Adipose tissue (tissue), 3 donors: ENCODE measurements around the gene UNC5C. TPM values are rescaled to one million over a fixed set of nuclear protein-coding genes. Genes with fewer than 3 reads are reported as not detected.
"Not testable (repeated sequence)": the region's sequence is repeated elsewhere in the genome, so short reads cannot be mapped to it uniquely, and the experiment has no call there.

Experiments
- H3K27ac ChIP-seq: one replicate; pipeline ENCODE4 v1.5.1; 2013; ENCODE audit warnings: low read depth, low read length
- WGBS, 3 donors: extraction: QIAGEN DNeasy Blood & Tissue Kit; methylation state at CpG; one replicate each; pipeline ENCODE4 v1.1.7; 2013; 5-methylcytosine and 5-hydroxymethylcytosine counted together
- polyA plus RNA-seq, 3 donors: library from polyadenylated mRNA; stranded (reverse); fragments of 200-250 nt; gene quantifications; one replicate each; pipeline ENCODE4 v1.2.3, GENCODE V29; 2013
- donor health status: healthy with polysubstance abuse.
- donor health status: Bipolar disorder and iron deficiency.
- donor health status: healthy.

The UNC5C gene
- polyA plus RNA-seq, 3 donors = 0.15 to 2.6 (median 0.67) TPM

DNA sequence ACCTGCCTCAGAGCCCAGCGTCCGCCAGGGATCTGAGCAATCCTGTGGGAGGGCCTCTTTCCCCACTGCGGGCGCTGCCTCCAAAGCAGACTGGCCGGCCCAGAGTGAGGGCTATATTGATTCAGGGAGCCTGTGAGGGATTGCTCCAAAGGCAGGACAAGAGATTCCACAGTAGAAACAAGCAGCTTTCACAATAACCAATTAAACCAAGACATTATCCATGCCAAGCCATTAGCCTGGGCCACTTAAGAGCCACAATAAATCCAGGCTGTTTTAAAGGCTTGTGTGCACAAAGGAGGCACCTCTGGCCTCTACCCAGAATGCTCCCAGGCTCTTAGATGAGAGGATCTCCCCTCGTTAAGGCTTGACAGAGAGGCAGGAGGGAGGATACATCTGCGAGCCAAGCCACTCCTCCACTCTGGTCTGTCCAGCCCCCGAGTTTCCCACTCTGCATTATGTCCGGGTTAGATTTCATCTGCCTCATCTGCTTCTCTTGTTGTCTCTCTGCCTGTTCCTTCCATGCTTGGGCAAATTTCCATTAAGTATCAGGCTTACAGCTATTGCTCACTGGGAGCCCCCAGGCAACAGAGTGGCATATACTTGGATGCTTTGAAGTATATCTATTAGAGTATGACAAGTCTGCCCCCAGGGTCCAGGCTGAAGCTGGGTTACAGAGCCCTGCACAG is 357.9 kb downstream of the UNC5C start:
- no peak overlapping the region for H3K27ac ChIP-seq
- 50 to 69% (median 56%) methylated on average over 9 of the region's 9 CpGs for WGBS, 3 donors

DNA sequence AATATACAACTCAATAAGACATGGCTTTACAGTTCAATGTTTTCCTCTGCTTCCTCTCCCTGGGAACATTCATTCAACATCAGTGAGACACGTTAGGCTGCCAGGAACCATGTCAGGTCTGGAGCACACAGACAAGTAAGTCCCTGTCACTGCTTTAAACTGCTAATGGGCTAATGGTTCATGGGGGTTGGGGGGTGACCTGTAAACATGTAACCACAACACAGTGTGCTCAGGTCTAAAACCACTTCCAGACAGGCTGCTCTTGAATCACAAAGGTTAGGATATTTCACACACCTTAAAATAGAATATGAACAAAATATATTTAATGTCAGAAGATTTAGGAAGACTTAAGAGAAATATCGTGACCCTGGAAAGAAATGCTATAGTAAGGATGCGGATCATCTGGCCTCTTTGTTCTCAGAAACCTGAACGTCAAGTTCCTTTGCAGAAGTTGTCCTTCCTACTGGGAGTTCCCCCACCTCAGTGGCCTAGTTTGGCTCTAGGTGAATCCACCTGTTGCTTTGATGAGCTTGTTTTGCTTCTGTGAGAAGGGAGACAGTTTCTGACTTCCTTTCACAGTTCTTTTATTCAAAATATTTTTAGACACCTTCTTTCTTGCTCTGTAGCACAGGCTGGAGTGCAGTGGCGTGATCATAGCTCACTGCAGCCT is 359.9 kb downstream of the UNC5C start:
- 72 to 84% (median 73%) methylated on average over 5 of the region's 5 CpGs for WGBS, 3 donors
- H3K27ac ChIP-seq = no peak overlapping the region

DNA sequence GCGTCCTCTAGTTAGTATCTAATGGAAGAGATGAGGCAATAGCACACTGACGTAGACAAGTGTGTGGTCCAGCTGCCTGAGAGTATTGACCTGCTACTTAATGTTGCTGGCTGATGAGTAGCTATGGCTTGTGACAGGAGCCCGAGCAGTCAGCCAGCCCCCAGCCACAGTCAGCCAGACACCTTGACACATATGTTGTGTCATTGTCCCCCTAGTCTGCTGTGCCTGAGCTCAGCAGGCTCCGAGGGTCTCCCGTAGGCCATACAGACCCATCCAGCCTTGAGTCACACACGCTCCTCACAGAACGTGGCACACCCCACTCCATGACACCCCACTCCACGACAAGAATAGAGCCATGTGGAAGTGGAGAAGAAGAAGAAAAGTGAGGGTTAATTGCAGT is 362.1 kb downstream of the UNC5C start:
- WGBS, 3 donors = 81 to 90% (median 87%) methylated on average over 8 of the region's 8 CpGs

DNA sequence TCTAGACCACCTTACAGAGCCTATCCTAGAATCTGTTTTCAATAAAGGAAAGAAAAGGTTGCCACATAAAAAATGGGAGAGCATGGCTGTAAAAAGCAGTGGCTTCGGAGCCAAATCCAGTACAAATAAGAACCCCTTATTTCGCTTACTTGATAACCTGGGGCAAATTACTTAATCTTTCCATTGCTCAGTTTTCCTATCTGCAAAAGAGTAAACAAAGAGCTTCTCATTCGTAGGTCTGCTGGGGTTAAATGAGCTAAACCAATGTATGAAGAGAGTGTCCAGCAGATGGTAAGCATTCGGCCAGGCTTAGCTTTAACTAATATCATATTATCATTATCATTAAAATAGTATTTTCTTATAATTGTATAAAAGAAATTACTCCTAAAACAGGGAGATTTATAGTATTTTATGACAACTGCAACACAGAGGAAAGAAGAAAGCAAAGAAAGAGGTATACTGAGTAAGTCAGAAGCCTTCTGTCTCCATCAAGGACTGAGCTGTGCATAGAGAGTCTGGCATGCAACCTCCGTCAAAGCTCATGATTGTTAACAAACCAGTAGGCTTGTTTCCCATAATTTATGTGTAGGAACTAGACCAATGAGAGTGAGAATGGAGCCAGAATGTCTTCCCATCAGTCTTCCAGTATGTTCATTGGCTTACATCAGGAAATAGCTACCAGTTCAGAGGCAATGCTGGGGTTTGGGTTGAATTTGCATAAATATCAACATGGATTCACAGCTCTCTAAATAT is 364.9 kb downstream of the UNC5C start:
- H3K27ac ChIP-seq = no peak overlapping the region
- WGBS, 3 donors = 61 to 87% (median 84%) methylated on average over 5 of the region's 5 CpGs

More for the DNA sequence above, 362.1 kb downstream of the UNC5C start:
- H3K27ac ChIP-seq = no peak overlapping the region

DNA sequence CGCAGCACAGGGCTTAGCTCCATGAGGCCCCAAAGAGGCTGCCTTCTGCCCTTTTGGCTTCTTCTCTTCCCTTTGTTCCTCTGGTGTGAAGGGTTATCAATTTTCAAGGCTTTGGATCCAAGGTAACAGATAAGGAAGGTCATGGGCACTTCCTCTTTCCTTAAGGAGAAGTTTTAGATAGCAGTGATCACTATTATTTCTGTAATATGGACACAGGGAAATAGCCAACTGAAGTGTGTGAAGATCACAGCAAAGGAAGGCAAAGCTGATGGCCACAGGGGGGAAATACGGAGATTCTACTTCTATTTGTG is 366.8 kb downstream of the UNC5C start:
- 38 to 48% (median 43%) methylated on average over 2 of the region's 2 CpGs for WGBS, 3 donors
- no peak overlapping the region for H3K27ac ChIP-seq

DNA sequence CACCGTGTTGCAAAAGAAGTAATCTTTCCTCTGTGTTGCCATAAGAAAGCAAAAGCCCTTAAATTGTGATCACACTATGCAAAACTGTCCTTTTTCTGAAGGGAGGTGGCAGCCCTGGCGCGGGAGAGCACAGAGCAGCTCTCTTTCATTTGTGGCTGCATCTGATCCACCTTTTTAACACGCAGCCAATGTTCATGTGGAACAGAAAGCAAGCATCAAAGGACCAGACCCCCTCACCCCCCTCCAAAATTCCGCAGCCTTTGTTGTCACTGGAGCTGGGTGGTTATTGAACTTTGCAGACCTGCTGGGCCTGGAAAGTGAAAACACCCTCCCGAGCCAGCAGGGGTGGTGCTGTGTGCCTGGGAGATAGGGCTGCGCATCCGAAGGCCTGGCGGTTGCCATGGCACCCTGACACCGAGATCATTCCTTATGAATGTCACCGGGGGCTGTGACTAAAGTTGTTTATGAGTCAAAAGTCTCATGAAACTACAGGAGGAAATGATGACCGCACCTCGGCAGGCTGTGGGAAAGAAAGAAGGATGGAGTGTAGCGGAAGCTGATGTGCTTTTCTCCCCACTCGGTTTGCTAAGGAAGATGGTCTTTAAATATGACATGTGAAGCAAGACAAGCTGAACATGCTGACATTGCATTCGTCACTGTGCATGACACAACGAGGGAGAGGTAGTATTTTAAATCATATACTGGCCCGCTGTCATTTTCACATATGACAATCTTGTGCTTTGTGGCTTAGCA is 367.4 kb downstream of the UNC5C start:
- WGBS, 3 donors = 59 to 67% (median 63%) methylated on average over 18 of the region's 18 CpGs
- H3K27ac ChIP-seq = no peak overlapping the region

DNA sequence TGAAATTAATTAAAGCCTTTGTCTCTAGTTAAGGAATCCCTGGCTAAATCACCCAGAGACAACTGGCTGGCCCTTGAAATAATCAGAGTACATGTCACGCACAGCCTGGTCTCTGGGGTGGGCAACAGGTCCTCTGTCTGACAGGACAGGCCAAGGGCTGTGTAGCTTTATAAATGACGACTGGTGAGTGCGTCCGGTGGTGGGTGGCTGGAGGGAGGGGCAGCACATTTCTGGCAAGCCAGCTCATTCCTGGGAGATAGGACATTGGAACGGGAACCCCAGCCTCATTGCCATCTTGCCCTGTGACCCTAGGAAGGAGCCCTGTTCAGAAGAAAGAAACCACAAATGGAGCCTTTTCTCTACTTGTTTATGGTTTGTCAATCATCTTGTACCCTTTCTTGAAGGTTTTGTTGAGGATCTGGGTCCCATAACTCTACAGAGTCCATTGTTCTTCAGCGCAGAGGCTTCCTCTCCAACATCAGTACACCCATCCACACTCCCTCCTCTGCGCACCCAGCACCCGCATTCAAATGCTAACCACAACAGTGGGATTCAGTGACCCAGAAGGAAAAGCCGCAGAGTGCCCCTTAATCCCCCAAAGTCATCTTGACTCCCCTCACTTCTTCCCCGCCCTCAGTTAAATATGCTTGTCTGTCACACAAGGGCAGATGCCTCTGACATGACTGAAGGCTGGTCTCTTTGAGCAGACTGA is 368.1 kb downstream of the UNC5C start:
- H3K27ac ChIP-seq = no peak overlapping the region
- WGBS, 3 donors = 77 to 83% (median 82%) methylated on average over 10 of the region's 10 CpGs

DNA sequence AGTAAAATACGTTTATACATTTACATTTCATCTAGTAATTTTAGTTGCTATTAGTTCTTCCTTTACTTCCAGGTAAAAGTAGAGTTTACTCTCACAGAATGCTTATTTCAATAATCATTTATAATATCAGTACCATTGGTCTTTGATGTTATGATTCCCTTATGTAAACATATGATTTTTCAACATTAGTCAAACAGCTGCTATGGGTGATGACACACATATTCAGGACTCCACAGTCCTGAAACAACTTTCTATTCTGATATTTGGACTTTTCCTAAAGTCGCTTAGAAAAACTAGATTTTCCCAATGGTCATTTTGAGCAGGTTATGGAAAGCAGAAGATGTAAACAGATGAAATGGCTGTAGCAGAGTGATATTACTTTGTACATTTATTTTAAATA is 369.8 kb downstream of the UNC5C start:
- WGBS, 3 donors = 62 to 89% (median 84%) methylated on average over 2 of the region's 2 CpGs
- H3K27ac ChIP-seq = no peak overlapping the region

DNA sequence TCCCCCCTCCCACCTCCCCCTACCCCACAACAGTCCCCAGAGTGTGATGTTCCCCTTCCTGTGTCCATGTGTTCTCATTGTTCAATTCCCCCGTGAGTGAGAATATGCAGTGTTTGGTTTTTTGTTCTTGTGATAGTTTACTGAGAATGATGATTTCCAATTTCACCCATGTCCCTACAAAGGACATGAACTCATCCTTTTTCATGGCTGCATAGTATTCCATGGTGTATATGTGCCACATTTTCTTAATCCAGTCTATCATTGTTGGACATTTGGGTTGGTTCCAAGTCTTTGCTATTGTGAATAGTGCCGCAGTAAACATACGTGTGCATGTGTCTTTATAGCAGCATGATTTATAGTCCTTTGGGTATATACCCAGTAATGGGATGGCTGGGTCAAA is 377.4 kb downstream of the UNC5C start:
- WGBS, 3 donors = 96 to 100% (median 96%) methylated on average over 1 of the region's 3 CpGs
- H3K27ac ChIP-seq = not testable (repeated sequence)

DNA sequence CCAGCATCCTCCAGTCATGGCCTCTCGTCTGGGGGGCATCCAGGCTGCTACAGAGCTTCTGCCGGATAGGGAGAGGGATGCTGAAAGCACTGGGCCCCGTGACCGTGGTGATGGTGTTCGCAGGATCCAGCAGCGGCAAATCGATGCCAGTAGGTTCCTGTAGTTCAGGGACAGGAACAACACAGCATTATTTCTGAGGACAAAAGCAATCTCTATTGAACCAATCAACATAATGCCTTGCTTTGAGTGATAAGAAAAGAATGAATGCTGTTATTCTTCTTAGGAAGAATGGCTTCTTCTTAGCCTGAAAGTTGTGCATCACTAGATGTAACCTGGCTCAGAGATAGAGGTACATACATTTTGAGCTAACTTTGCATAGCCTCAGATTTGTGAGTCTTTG is 378.6 kb downstream of the UNC5C start:
- no peak overlapping the region for H3K27ac ChIP-seq
- 87 to 91% (median 89%) methylated on average over 7 of the region's 7 CpGs for WGBS, 3 donors

DNA sequence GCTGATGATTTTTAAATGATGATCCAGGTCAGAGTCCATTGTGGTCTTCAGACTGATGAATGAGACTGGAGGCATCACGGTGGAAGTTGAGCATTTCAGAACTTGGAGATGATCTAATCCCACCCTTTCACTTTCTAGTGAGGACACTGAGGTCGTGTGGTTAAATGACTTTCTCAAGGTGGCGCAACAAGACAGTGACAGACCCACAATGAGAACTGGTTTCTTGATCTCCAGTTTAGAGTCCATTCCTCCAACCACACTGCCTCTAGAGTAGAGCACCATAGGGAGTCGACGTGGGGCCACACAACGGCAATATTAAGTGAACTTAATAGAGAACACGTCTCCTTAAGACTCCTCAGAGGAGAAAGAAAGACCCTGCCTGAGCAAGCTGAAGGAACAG is 381.0 kb downstream of the UNC5C start:
- H3K27ac ChIP-seq = no peak overlapping the region
- WGBS, 3 donors = 75 to 83% (median 79%) methylated on average over 7 of the region's 7 CpGs

DNA sequence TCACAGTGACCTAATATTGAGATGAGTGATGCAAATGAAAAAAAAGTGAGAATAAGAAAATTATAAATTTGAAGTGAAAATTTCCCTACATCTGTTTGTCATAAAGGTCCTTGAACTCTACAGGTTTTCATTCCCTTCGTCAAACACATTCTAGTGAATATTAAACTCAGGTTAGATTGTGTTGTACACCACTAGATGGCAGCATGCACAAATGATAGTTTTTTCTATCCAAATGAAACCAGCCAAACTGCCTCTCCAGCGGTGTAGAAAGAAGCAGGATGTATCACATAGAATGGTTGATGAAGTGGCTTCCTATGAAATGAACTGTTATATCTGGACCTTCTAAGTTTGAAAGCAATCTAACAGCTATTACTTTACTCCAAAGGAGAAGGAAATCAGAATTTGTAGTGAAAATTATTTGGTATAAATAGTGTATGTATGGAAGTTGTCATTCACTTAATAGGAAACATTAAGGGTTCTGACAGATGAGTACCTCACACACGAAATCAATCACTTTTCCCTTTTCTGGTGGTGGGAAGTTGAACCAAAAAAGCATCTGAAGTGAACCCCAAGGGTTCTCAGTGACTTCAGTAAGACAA is 382.7 kb downstream of the UNC5C start:
- H3K27ac ChIP-seq = no peak overlapping the region
- 10 to 16% (median 15%) methylated on average over 3 of the region's 3 CpGs for WGBS, 3 donors

DNA sequence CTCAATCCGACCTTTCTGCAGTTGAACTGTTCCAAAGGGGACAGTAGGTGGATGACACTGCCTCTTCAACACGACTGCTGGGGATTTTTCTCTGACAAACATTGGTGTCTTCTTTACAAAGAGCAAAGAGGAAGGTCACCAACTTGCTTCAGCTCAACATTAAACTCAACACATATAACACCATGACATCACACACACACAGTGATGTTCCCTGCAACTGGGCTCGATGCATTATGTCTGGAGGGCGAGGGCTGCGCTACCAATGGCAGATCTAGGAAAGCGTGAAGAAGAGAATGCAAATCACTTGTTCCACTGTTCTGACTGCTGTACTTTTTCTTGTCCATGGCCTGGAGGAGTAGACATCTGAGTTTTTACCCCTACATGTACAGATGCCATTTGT is 385.9 kb downstream of the UNC5C start:
- H3K27ac ChIP-seq = no peak overlapping the region
- WGBS, 3 donors = 78 to 86% (median 84%) methylated on average over 6 of the region's 6 CpGs

DNA sequence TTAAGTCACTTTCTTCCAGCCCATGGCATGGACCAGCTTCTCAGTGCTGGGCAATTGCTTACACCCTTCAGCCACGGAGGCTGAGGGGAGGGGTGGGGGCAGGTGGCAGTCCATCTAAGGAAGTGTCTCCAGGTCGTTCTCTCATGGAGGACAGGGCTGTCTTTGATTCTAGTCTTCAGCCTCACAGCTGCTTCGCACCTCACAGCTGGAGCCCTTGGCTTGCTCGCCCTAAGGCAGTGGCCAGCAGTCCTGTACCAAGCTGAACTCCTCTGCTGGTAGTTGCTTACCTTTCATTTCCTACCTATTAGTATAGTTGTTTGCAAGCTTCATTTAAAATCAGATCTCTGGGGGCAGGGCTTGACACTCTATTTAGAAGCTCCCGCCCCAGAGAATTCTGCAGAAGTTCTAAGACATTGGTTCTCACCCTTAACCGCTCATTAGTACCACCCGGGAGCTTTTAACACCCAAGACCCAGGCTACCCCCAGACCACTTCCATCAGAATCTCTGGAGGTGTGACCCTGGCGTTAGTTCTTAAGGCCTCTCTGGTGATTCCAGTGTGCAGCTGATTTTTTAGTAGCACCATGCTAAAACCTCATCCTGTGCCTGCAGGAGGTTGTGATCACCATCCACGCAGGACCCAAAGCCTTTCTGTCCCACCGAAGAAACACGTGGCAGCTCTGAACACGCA is 386.8 kb downstream of the UNC5C start:
- no peak overlapping the region for H3K27ac ChIP-seq
- WGBS, 3 donors = 80 to 85% (median 83%) methylated on average over 12 of the region's 12 CpGs

DNA sequence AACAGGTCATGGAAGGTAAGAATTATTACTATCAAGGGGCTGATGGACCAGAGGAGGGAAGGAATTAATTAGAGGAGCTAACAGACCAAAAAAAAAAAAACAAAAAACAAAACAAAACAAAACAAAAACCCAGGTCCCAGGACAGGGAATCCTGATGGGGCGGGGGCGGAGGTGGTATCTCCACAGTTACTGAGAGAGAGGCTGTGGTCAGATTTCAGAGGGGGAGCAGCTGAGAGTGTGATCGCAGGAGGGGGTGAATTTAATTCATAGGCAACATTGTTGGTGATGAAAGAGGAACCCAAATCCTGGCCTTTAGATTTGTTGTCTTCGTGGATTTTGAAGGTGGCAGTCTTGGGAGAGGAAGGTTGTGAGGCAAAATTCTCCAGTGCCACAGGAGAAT is 389.4 kb downstream of the UNC5C start:
- 87 to 92% (median 89%) methylated on average over 4 of the region's 4 CpGs for WGBS, 3 donors
- no peak overlapping the region for H3K27ac ChIP-seq

DNA sequence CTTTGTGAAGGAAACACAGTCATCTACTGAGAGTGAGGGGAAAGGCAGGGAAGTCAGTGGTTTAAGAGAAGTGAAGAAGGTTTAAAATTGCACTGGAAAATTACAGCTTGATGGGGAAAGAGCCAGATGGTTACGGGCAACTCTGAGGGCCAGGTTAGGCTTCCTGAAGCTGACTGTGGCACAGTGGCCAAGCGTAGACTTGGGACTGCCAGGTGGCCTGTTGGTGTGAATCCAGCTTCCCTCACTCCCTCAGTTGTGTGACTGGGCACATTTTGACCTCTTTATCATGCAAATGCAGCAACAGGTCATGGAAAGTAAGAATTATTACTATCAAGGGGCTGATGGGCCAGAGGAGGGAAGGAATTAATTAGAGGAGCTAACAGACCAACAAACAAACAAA is 390.1 kb downstream of the UNC5C start:
- WGBS, 3 donors = 53 to 89% (median 71%) methylated on average over 2 of the region's 2 CpGs
- no peak overlapping the region for H3K27ac ChIP-seq

DNA sequence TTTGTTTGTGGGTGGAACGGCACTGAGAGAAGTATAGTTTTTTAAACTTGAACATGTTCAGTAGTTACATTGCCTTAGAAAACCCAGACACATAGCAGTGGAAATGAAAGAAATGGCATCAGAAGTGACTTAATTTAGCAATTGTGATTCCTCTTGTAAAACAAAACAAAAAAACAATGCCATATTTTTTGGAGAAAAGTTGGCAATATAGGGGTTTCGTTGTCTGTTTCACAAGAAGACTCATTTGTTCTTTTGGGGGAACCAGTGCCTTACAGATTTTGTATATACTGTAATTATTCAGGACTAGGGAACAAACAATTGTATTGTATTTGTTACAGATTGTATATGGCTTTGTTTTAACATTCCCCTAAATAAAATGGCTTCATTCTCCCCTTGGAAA is 390.7 kb downstream of the UNC5C start:
- WGBS, 3 donors = 87 to 93% (median 89%) methylated on average over 2 of the region's 2 CpGs
- H3K27ac ChIP-seq = no peak overlapping the region

DNA sequence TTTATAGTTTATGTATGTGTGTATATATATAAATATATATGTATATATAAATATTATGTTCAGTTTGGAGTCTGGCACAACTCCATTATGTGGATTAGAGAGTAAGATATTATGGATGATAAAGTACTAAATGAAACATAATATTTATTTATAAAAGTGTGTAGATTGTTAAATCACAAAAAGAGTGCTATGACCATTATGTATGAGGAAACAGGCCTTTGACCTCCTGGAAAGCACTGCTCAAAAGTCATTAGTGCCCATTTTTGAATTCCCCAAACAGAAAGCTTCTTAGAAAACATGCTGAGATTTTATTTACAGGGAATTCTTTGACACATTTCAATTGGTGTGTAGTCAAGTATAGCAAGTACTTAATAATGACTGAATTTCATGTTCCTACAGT is 391.2 kb downstream of the UNC5C start:
- no peak overlapping the region for H3K27ac ChIP-seq
